ENCODE data around the gene OGDH.

GRCh38 chr7:44565795-44566559 lies 40.5 kb upstream of the OGDH start:
- no peak for TF ChIP-seq SUZ12 (IDR thresholded peaks at IDR 0.05; ENCODE audit: extremely low read depth, insufficient read depth, insufficient read length)
- TF ChIP-seq ZNF274 (IDR thresholded peaks at IDR 0.05; ENCODE audit: low read depth, low read length): no peak
- no peak for TF ChIP-seq YY1 (IDR thresholded peaks at IDR 0.05; ENCODE audit: insufficient read depth, insufficient read length)

Data from NT2/D1 (cell line).